A549 (cell line): ENCODE results near the gene CD46. TPM values are rescaled to one million over a fixed set of nuclear protein-coding genes. Genes with fewer than 3 reads are reported as not detected.

ENCODE experiments used
- ATAC-seq, 2 experiments: fragments of 200-7000 bp in 1 of 2; fragments of >200 bp in 1 of 2; cut with Nextera tagmentation in 1 of 2; cut with Tn5 transposase in 1 of 2; 3 replicates each; pipeline versions ENCODE4 v1.8.0 to v1.9.1; 2018 to 2020; ENCODE audit warnings: mild to moderate bottlenecking in 1 of 2, moderate library complexity in 1 of 2
- CTCF ChIA-PET: fragments of 300-600 bp; sonication (Branson Sonifier 250); formaldehyde crosslinking; extraction: SDS; loops from one replicate; lab custom pipeline; 2021; ENCODE audit warnings: antibody characterized with exemption, inconsistent platforms; lab: Yijun Ruan, JAX
- POLR2A ChIA-PET: fragments of 350-600 bp; formaldehyde crosslinking; extraction: SDS; loops from one replicate; lab custom pipeline; 2021; ENCODE audit warnings: antibody characterized with exemption, inconsistent platforms; lab: Yijun Ruan, JAX
- DNase-seq, 2 experiments: peaks; one replicate each; pipeline versions ENCODE4 v3.0.0 to v3.0.0-alpha.2; 2011 to 2016; ENCODE audit warnings: low read depth in 1 of 2, low spot score in 1 of 2
- FAIRE-seq: peaks from 2 replicates; lab custom pipeline; 2011; peaks lifted over from hg19 to GRCh38; lab: Jason Lieb, UNC
- H3K27ac ChIP-seq, 2 experiments: fragments of >200 bp; sonication (Bioruptor Twin); formaldehyde crosslinking; 3 replicates each; pipeline ENCODE4 v1.5.1; 2016 to 2017
- H3K4me1 ChIP-seq: fragments of >200 bp; sonication (Bioruptor Twin); formaldehyde crosslinking; 3 replicates; pipeline ENCODE4 v1.6.1; 2016
- H3K4me2 ChIP-seq: fragments of >200 bp; sonication (Bioruptor Twin); formaldehyde crosslinking; 3 replicates; pipeline ENCODE4 v1.6.1; 2016
- H3K4me3 ChIP-seq: fragments of >200 bp; sonication (Bioruptor Twin); formaldehyde crosslinking; 3 replicates; pipeline ENCODE4 v1.5.1; 2016
- H3K9me3 ChIP-seq: fragments of >200 bp; sonication (Bioruptor Twin); formaldehyde crosslinking; 3 replicates; pipeline ENCODE4 v1.6.1; 2016
- ATOH8 ChIP-seq: fragments of 250-450 bp; sonication (Bioruptor Pico); IDR thresholded peaks from 2 replicates; pipeline ENCODE4 v1.5.0; 2020; ENCODE audit warnings: low read depth, mild to moderate bottlenecking, moderate library complexity
- CBX2 ChIP-seq: fragments of 200-600 bp; sonication (generic); IDR thresholded peaks from 2 replicates; pipeline ENCODE4 v1.6.1; 2016; ENCODE audit warnings: low read depth, mild to moderate bottlenecking, borderline replicate concordance
- CBX8 ChIP-seq: fragments of 200-600 bp; sonication (generic); IDR thresholded peaks from 2 replicates; pipeline ENCODE4 v1.6.1; 2016
- CTCF ChIP-seq: fragments of >200 bp; sonication (Bioruptor Twin); formaldehyde crosslinking; IDR thresholded peaks from 3 replicates; pipeline ENCODE4 v1.5.1; 2016
- E2F6 ChIP-seq: IDR thresholded peaks from 2 replicates; pipeline ENCODE4 v1.6.1; 2012; ENCODE audit warnings: low read depth, borderline replicate concordance
- GATA3 ChIP-seq: IDR thresholded peaks from 2 replicates; pipeline ENCODE4 v1.6.1; 2012; ENCODE audit warnings: borderline replicate concordance
- HES2 ChIP-seq: fragments of >200 bp; sonication (Bioruptor Twin); formaldehyde crosslinking; IDR thresholded peaks from 2 replicates; pipeline ENCODE4 v1.6.1; 2016
- HMGXB4 ChIP-seq: fragments of 250-450 bp; sonication (Bioruptor Pico); IDR thresholded peaks from 2 replicates; pipeline ENCODE4 v1.5.0; 2021; ENCODE audit warnings: mild to moderate bottlenecking, moderate library complexity, borderline replicate concordance
- HOXB5 ChIP-seq: fragments of 250-450 bp; sonication (Bioruptor Pico); IDR thresholded peaks from 2 replicates; pipeline ENCODE4 v1.5.0; 2020; ENCODE audit warnings: mild to moderate bottlenecking, moderate library complexity
- JUNB ChIP-seq: fragments of >200 bp; sonication (Bioruptor Twin); formaldehyde crosslinking; IDR thresholded peaks from 2 replicates; pipeline ENCODE4 v1.6.1; 2016
- MAFK ChIP-seq: fragments of 450-650 bp; IDR thresholded peaks from 2 replicates; pipeline ENCODE4 v1.6.1; 2014; ENCODE audit not compliant: partially characterized antibody
- MAX ChIP-seq: IDR thresholded peaks from 2 replicates; pipeline ENCODE4 v1.6.1; 2012
- MAZ ChIP-seq: fragments of 150-350 bp; IDR thresholded peaks from 2 replicates; pipeline ENCODE4 v1.6.1; 2014; ENCODE audit warnings: antibody characterized with exemption, low read depth, low read length, borderline replicate concordance
- MYC ChIP-seq: IDR thresholded peaks from 2 replicates; pipeline ENCODE4 v1.6.1; 2012; ENCODE audit warnings: mild to moderate bottlenecking, inconsistent platforms, low read length, improper control_type of control experiment, borderline replicate concordance
- NR3C1 ChIP-seq: fragments of >200 bp; sonication (Bioruptor Twin); formaldehyde crosslinking; IDR thresholded peaks from 3 replicates; pipeline ENCODE4 v1.6.1; 2017
- POLR2A ChIP-seq: IDR thresholded peaks from 2 replicates; pipeline ENCODE4 v1.6.1; 2012; ENCODE audit warnings: mild to moderate bottlenecking, low read length
- RNF2 ChIP-seq: fragments of 200-600 bp; sonication (generic); IDR thresholded peaks from 2 replicates; pipeline ENCODE4 v1.6.1; 2016; ENCODE audit warnings: low read depth, mild to moderate bottlenecking, antibody characterized with exemption, moderate library complexity, borderline replicate concordance
- SMC3 ChIP-seq: fragments of >200 bp; sonication (Bioruptor Twin); formaldehyde crosslinking; IDR thresholded peaks from 3 replicates; pipeline ENCODE4 v1.6.1; 2018; ENCODE audit warnings: inconsistent platforms
- SREBF2 ChIP-seq: fragments of 450-650 bp; IDR thresholded peaks from 2 replicates; pipeline ENCODE4 v1.6.1; 2014; ENCODE audit warnings: mild to moderate bottlenecking, moderate library complexity
- TFCP2L1 ChIP-seq: fragments of 250-450 bp; sonication (Bioruptor Pico); IDR thresholded peaks from 2 replicates; pipeline ENCODE4 v1.5.0; 2021; ENCODE audit warnings: mild to moderate bottlenecking
- ZC3H11A ChIP-seq: fragments of 450-650 bp; IDR thresholded peaks from 2 replicates; pipeline ENCODE4 v1.6.1; 2014; ENCODE audit warnings: antibody characterized with exemption, mild to moderate bottlenecking
- ZFP36 ChIP-seq: fragments of 450-650 bp; IDR thresholded peaks from 2 replicates; pipeline ENCODE4 v1.6.1; 2014; ENCODE audit warnings: borderline replicate concordance; ENCODE audit not compliant: partially characterized antibody
- ZSCAN20 ChIP-seq: fragments of 250-450 bp; sonication (Bioruptor Pico); IDR thresholded peaks from 2 replicates; pipeline ENCODE4 v1.8.0; 2022; ENCODE audit warnings: mild to moderate bottlenecking, moderate library complexity
- WGBS: methylation state at CpG from one replicate; pipeline ENCODE4 v1.1.6; 2017; ENCODE audit errors: missing lambda C conversion rate; 5-methylcytosine and 5-hydroxymethylcytosine counted together
- polyA plus RNA-seq, 4 experiments: library from polyadenylated mRNA; depleted of rRNA in 3 of 4; stranded (reverse); fragments of >200 nt; fragmentation: RNase III in 1 of 4; extraction: RNeasy Plus Mini Kit Qiagen cat#74134 plus additional on column Dnase treatment in 1 of 4; gene quantifications; 2 replicates in 3 of 4; 3 replicates in 1 of 4; pipeline ENCODE4 v1.2.3, GENCODE V29; 2011 to 2017

The CD46 gene
- polyA plus RNA-seq, 2 of the 4 experiments (the other 2 are of a cell fraction): 142 to 239 TPM

- ChIA-PET POLR2A (interaction anchor here (0.6 kb wide), 1 partner anchor 15 kb away, joined by 5 read pairs; no protein-coding TSS in a partner anchor), CTCF (interaction anchor here (1.1 to 1.6 kb wide), 2 partner anchors 10 to 39 kb away, joined by 3 to 4 read pairs; no protein-coding TSS in a partner anchor)
- Histone ChIP-seq H3K4me3 (no peak overlapping the region), H3K27ac (no peak overlapping the region), H3K4me2 (no peak overlapping the region), H3K4me1 (peaks cover 5% of the 10 kb centered on the region; the same call in 2 of the 3 replicates), H3K9me3 (no peaks in the 10 kb centered on the region)
- ATAC-seq (no peak), FAIRE-seq (no peak), DNase-seq (no peak)
- no peak for TF ChIP-seq HES2
- no peak for TF ChIP-seq ZFP36
- TF ChIP-seq NR3C1: no peak
- no peak for TF ChIP-seq ATOH8 (CRISPR knock-in tag)
- TF ChIP-seq MAX: no peak
- WGBS: 91% methylated on average over 8 of the region's 8 CpGs
Measured at GRCh38 chr1:207789792-207790787, 38.2 kb downstream of the CD46 start.

GRCh38 chr1:207791290-207791689 lies 39.4 kb downstream of the CD46 start:
- POLR2A ChIA-PET: no interaction called here
- Histone ChIP-seq H3K9me3 (no peaks in the 10 kb centered on the region), H3K4me1 (peaks cover 5% of the 10 kb centered on the region; the same call in 2 of the 3 replicates), H3K4me2 (no peak overlapping the region), H3K4me3 (no peak overlapping the region), H3K27ac (no peak overlapping the region)
- CTCF ChIA-PET: no interaction called here
- no peak for ATAC-seq
- TF ChIP-seq GATA3 (no peak), CBX2 (no peak), CTCF (no peak)
- DNase-seq: no peak
- FAIRE-seq: no peak
- 90% methylated on average over 7 of the region's 7 CpGs for WGBS

- Histone ChIP-seq H3K27ac (no peak overlapping the region), H3K4me3 (no peak overlapping the region), H3K4me1 (peaks cover 8% of the 10 kb centered on the region), H3K9me3 (no peaks in the 10 kb centered on the region), H3K4me2 (no peak overlapping the region)
- TF ChIP-seq TFCP2L1 (CRISPR knock-in tag) (no peak), CBX8 (no peak), ZFP36 (no peak), SMC3 (no peak), E2F6 (no peak), RNF2 (no peak), MYC (no peak), MAX (no peak), ZSCAN20 (CRISPR knock-in tag) (no peak), CBX2 (no peak), NR3C1 (no peak), MAFK (no peak), JUNB (no peak), HOXB5 (CRISPR knock-in tag) (no peak), SREBF2 (no peak), POLR2A (no peak), ZC3H11A (no peak), MAZ (no peak), HMGXB4 (CRISPR knock-in tag) (no peak)
- no peak for ATAC-seq
- no peak for FAIRE-seq
- DNase-seq: no peak
- ChIA-PET POLR2A (no interaction called here), CTCF (no interaction called here)
Measured at GRCh38 chr1:207793327-207793726, 41.5 kb downstream of the CD46 start.
